CD4-positive, alpha-beta T cell treated with Interleukin-6 at 100 ng/mL for 8 hours (primary cell): Measurements from ENCODE around the gene COMMD9.

Source experiments
- DNase-seq: peaks from one replicate; pipeline ENCODE4 v3.0.0-alpha.2; 2020; ENCODE audit warnings: mixed read lengths, low spot score

The COMMD9 gene

GRCh38 chr11:36296884-36297543 is 7.8 kb upstream of the COMMD9 start:
- no peak for DNase-seq

DNA sequence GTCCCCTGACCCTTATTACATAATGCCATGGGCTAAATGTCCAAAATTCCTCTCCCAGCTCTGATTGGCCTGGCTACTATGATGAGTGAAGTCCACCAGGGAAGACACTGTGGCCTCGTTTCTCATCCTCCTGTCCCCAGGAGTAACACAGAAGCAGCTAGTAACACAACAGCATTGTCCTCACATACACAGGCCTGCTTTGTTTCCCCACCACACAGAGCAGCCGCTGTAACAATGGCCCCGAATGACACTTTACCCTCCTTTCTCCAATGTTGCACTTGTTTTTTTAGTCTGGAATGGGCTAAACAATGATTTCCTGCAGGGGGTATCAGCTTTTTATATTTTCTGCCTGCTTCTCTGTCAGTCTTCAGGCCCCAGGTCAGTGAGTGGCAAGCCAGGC is 6.7 kb upstream of the COMMD9 start, which contains the start of gene PRR5L:
Gene PRR5L, plus strand, starts transcription at position 363 of the 400 bp plus-strand sequence. CDS start 104,834 bp downstream, outside the sequence.
- no peak for DNase-seq

DNA sequence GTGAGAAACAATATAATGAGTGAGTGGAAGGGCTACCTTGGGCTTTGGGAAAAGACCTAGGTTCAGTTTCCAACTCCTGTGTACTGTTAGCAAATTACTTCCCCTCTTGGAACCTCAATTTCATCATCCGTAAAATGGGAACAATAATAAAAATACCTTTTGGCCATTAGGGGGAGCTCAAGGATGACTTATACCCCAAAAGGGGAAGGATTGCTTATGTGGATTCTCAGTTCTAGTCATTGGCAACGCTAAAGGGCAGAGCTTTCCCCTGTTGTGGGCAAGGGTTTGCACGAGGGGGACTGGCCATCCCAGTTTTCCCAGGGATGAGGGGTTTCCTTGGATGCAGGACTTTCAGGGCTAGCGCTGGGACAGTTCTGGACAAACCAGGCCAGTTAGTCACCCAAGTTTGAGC is 3.1 kb upstream of the COMMD9 start:
- DNase-seq = peak; percentile 44

DNA sequence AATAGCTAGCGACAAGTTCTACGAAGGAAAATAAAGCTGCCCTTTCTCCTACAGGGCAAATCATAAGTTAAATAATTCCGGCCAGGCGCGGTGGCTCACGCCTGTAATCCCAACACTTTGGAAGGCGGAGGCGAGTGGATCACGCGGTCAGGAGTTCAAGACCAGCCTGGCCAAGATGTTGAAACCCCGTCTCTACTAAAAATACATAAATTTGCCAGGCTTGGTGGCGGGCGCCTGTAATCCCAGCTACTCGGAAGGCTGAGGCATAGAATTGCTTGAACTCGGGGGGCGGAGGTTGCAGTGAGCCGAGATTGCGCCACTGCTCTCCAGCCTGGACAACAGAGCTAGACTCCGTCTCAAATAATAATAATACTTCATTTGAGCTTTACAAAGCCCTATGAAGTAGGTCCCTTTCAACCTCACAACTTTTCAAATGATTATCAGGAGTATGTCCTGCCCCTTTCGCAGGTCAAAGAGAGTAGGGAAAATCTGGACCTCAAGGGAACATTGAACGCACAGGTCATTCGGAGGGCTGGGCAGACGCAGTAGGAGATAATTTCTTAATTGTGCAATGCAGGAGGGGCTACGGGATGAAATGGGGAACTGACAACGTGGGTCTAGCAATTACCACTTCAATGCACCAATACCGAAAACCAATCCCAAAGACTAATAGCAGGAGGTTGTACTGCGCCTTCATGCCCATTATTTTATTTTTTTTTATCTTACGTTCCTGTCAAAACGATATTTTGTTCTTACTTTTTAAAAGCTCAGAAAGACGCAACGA is 590 bp downstream of the COMMD9 start:
- no peak for DNase-seq

DNA sequence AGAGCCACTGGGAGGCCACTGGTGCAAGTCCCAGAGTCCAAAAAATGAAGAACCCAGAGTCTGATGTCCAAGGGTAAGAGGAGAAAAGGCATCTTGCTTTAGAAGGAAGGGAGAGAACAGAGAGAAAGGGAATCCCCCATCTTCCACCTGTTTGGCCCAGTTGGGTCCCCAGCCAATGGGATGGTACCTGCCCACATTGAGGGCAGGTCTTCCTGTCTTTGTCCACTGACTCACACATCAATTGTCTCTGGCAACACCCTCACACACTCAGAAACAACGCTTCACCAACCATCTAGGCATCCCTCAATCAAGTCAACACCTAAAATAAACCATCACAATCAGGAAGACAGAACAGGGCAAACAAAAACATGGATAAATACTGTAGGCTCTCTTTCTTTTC is 6.3 kb downstream of the COMMD9 start:
- DNase-seq = no peak

DNA sequence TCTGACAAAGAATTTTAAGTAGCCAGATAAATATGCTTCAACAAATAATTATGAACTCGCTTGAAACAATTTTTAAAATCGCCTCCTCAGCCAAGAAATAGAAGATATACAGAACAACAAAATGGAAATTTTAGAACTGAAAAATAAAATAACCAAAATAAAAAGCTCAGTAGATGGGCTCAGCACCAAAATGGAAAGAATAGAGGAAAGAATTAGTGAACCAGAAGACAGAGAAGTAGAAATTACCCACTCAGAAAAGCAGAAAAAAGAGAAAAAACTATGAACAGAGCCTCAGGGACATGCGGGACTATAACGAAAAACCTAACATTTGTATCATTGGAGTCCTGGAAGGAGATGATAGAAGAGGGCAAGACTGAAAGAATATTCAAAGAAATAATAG is 7.4 kb downstream of the COMMD9 start:
- DNase-seq = no peak

GRCh38 chr11:36280531-36280930 is 8.7 kb downstream of the COMMD9 start:
- DNase-seq = no peak

DNA sequence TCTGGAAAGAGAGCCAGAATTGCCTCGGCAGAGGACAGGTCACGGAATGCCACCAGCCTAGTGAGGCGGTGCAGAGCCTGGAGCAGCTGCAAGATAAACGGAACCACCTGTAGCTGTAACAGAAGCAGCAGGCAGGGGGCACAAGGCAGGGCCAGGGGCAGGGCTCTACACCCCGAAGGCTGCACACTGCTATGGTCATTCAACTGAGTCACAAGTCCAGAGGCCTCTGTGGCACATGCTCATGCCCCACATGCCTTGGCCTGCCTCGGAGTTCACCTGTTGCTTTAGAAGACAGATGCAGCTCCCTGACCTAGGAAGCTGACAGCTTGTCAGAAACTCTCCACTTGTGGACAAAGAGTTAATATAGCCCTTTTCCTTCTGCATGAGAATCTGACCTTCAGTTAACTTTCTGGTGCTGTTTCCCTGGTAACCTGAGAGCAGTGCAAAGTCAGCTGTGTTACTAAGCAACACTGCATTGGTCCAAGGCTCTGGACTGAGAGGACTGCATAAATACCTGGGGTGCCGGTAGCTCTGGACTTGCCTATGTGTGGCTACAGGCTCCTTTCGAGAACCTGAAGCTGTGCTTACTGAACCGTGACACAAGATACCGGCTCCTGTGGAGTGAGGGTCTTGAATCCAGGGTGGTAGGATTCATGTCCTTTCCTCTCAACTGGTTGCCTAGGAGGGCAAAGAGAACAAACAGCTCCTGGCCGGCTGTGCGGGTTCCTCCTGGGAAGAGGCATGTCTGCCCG is 10.5 kb downstream of the COMMD9 start:
- no peak for DNase-seq

DNA sequence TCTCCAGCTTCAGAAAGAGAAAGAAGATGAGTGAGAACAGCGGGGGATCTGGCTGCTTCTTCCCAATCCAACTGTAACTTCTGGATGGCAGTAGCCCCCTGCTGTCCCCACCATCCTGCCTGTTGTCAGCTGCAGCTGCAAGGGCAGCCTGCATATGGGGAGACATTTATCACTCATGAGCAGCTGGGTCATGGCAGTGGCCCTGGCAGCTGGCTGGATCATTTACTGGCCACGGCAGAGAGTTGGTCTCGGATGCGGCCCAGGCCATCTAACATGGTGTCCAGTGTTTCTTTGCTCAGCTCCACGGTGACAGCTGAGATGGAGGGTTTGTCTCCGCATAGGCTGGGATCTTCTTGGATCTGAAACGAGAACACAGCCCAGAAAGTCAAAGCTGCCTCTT is 14.8 kb downstream of the COMMD9 start:
- no peak for DNase-seq

GRCh38 chr11:36273110-36273509 is 16.1 kb downstream of the COMMD9 start:
- no peak for DNase-seq

GRCh38 chr11:36271794-36272407 is 17.3 kb downstream of the COMMD9 start:
- no peak for DNase-seq

GRCh38 chr11:36270701-36271100 is 18.5 kb downstream of the COMMD9 start:
- no peak for DNase-seq

- no peak for DNase-seq
Measured at GRCh38 chr11:36268337-36268985, 20.8 kb downstream of the COMMD9 start.

DNA sequence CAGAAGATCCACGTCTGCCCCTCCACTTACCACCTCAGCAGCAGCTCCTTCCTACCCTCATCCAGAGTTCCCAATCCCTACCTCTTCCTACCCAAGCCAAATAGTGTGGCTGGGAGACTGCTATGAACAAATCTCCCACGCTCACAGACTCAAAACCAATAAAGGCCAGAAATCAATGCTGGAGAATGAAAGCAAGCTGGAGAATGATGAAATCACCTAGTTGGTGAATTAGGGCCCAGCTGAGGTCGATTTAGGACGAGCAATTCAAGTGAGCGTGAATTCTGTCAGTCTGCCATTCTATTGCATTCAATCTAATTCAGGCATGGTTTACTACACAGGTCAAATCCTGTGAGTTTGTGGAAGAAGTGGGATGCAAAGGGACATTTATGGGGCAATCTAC is 22.5 kb downstream of the COMMD9 start:
- DNase-seq = no peak

- peak; percentile 33 for DNase-seq
Measured at GRCh38 chr11:36265793-36266628, 23.2 kb downstream of the COMMD9 start.

- DNase-seq = no peak
Measured at GRCh38 chr11:36264973-36265344, 24.3 kb downstream of the COMMD9 start.

DNA sequence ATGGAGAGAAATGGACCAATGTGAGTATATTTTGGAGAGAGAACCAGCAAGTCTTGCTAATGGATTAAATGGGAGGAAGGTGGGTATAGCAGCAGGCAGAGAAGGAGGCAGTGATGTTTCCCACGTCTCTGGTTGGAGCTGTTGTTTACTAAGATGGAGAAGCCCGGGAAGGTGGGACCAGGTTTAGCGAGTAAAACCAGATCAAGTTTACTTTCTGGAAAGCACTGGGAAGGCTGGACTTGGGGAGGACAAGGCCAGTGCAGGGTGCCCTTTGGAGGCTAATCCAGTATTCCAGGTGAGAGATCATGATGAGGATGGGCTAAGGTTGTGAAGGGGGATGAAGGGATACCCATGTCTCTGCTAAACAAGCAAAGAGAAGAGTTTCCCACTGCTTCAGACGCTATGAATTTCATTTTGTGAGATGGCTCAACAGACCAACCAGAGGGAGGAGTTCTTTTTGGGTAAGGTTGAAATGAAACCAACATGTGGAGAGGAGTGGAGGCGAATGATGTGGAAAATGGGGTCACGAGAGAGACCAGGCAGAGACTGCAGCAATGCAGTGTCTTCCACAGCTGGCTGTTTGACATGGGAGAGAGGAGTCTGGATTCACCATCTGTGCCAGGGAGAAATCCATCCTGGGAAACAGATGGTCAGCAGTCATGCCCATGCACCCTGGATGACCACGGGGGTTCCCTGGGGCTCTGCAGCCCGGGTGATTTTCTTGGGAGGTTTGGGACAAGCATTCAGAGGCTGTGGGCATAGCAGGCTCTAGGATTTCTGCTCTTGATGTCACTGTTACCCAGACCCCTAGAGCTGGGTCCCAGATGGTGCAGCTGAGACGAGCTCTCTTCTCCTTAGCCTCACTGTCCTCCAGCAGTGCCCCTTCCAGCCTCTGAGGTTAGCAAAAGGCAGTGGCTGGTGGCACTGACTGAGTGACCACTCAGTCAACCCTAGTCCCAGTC is 24.9 kb downstream of the COMMD9 start:
- no peak for DNase-seq

- DNase-seq = no peak
Measured at GRCh38 chr11:36261094-36261493, 28.1 kb downstream of the COMMD9 start.

DNA sequence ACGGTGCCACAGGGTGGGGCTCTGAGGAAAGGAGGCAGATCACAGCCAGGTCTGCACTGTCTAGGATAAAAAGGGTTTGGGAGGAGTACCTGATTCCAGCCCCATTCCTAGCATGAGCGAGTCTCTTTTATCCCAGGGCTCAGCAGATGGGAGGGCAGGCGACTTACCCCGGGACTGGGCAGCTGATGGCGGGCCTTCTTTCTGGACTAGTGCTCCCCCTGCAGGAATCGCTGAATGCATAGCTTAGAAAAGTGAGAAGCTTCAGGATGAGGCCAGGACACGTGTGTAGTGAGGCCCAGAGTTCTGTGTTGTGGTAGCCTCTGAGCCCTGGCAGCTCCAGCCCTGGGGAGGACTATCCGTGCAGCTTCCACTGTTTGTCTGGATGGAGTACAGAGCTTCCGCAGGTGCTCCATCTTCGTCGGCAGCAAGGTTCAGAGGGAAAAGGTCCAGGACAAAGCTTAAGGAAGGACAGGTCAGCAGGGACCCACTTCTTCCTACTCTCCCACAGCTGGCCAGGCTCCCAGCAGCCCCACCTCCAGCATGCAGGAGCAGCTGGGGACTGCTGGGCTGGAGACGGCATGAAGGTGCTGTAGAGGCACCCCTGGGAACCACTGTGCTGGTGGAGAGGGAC is 30.4 kb downstream of the COMMD9 start:
- no peak for DNase-seq
